ENCODE data around the gene APOOL.
A peak's percentile ranks its signal among the peaks of the same experiment; 100 is the strongest.
"Not testable (repeated sequence)": the region's sequence is repeated elsewhere in the genome, so short reads cannot be mapped to it uniquely, and the experiment has no call there.

The APOOL gene

GRCh38 chrX:85012098-85012497 lies 8.4 kb downstream of the APOOL start:
- no peak overlapping the region for H3K4me3 ChIP-seq (ENCODE audit: low read depth, low read length)
- no peak for DNase-seq (ENCODE audit: low read depth)
- no peak for TF ChIP-seq CTCF (conservative IDR thresholded peaks at IDR 0.05; ENCODE audit: low read depth, low read length)

GRCh38 chrX:85015351-85015750 lies 11.7 kb downstream of the APOOL start:
- DNase-seq (ENCODE audit: low read depth); H3K4me3 ChIP-seq (ENCODE audit: low read depth, low read length): not testable (repeated sequence)

GRCh38 chrX:85017721-85018120 lies 14.0 kb downstream of the APOOL start:
- no peak overlapping the region for H3K4me3 ChIP-seq (ENCODE audit: low read depth, low read length)
- DNase-seq (ENCODE audit: low read depth), result peak; percentile 54
- no peak for TF ChIP-seq CTCF (conservative IDR thresholded peaks at IDR 0.05; ENCODE audit: low read depth, low read length)

GRCh38 chrX:85018471-85018870 lies 14.8 kb downstream of the APOOL start:
- no peak for TF ChIP-seq CTCF (conservative IDR thresholded peaks at IDR 0.05; ENCODE audit: low read depth, low read length)

GRCh38 chrX:85020216-85020615 lies 16.5 kb downstream of the APOOL start:
- DNase-seq (ENCODE audit: low read depth), result no peak
- TF ChIP-seq CTCF (conservative IDR thresholded peaks at IDR 0.05; ENCODE audit: low read depth, low read length), result no peak
- H3K4me3 ChIP-seq (ENCODE audit: low read depth, low read length), result no peak overlapping the region

More at GRCh38 chrX:85018471-85018870, 14.8 kb downstream of the APOOL start:
- no peak overlapping the region for H3K4me3 ChIP-seq (ENCODE audit: low read depth, low read length)
- DNase-seq (ENCODE audit: low read depth), result no peak

GRCh38 chrX:85024044-85024443 lies 20.4 kb downstream of the APOOL start:
- no peak for TF ChIP-seq CTCF (conservative IDR thresholded peaks at IDR 0.05; ENCODE audit: low read depth, low read length)
- DNase-seq (ENCODE audit: low read depth), result peak; percentile 36
- no peak overlapping the region for H3K4me3 ChIP-seq (ENCODE audit: low read depth, low read length)

GRCh38 chrX:85024562-85024961 lies 20.9 kb downstream of the APOOL start:
- no peak for DNase-seq (ENCODE audit: low read depth)
- H3K4me3 ChIP-seq (ENCODE audit: low read depth, low read length), result no peak overlapping the region
- TF ChIP-seq CTCF (conservative IDR thresholded peaks at IDR 0.05; ENCODE audit: low read depth, low read length), result no peak

- no peak for TF ChIP-seq CTCF (conservative IDR thresholded peaks at IDR 0.05; ENCODE audit: low read depth, low read length)
- no peak overlapping the region for H3K4me3 ChIP-seq (ENCODE audit: low read depth, low read length)
- no peak for DNase-seq (ENCODE audit: low read depth)
Measured at GRCh38 chrX:85026170-85026569, 22.5 kb downstream of the APOOL start.
